K562 (cell line): ENCODE data around the gene NECTIN2. TPM values are rescaled to one million over a fixed set of nuclear protein-coding genes. Genes with fewer than 3 reads are reported as not detected.
"Not testable (repeated sequence)": the region's sequence is repeated elsewhere in the genome, so short reads cannot be mapped to it uniquely, and the experiment has no call there.

Experiments
- ATAC-seq: fragments of 200-7000 bp; cut with Tn5 transposase; 3 replicates; pipeline ENCODE4 v1.9.1; 2020; ENCODE audit warnings: moderate library complexity
- BruUV-seq: library from RNA; stranded (reverse); fragments of 400-500 nt; replicated peaks from 2 replicates; lab custom pipeline; 2021; lab: Mats Ljungman, UMichigan
- CTCF ChIA-PET: fragments of 300-600 bp; formaldehyde crosslinking; extraction: SDS; loops from one replicate; lab custom pipeline; 2021; ENCODE audit warnings: low intra/inter-chr PET ratio; lab: Yijun Ruan, JAX
- POLR2A ChIA-PET: fragments of 300-600, 350-650 bp; sonication (Branson Sonifier 250); formaldehyde crosslinking; extraction: SDS; loops from one replicate; lab custom pipeline; 2021; ENCODE audit warnings: antibody characterized with exemption, inconsistent platforms; lab: Yijun Ruan, JAX
- DNase-seq, 4 experiments: peaks; one replicate each; pipeline versions ENCODE4 v3.0.0 to v3.0.0-alpha.2; 2011 to 2018; ENCODE audit warnings: low spot score in 3 of 4, mixed read lengths in 3 of 4; ENCODE audit errors: extremely low read depth in 1 of 4
- FAIRE-seq: peaks from 2 replicates; lab custom pipeline; 2011; peaks lifted over from hg19 to GRCh38; lab: Jason Lieb, UNC
- H2AFZ ChIP-seq: 2 replicates; pipeline ENCODE4 v1.6.0; 2011; ENCODE audit warnings: low read depth, low read length, control low read depth, inconsistent platforms
- H3K27ac ChIP-seq: fragments of 200-600 bp; 3 replicates; pipeline ENCODE4 v1.8.0; 2011; ENCODE audit warnings: low read depth, mild to moderate bottlenecking, control low read depth, inconsistent platforms, low read length, moderate library complexity, mixed read lengths; ENCODE audit errors: extremely low read depth
- H3K27me3 ChIP-seq, 2 experiments: fragments of 300-600 bp in 1 of 2; 2 replicates in 1 of 2; 3 replicates in 1 of 2; pipeline versions ENCODE4 v1.6.0 to v1.8.0; 2011; ENCODE audit warnings: inconsistent platforms in 2 of 2, low read length in 2 of 2, mild to moderate bottlenecking in 1 of 2, mixed read lengths in 1 of 2, moderate library complexity in 1 of 2; ENCODE audit not compliant: control insufficient read depth in 2 of 2, insufficient read depth in 2 of 2
- H3K36me3 ChIP-seq: fragments of 300-600 bp; 3 replicates; pipeline ENCODE4 v1.8.0; 2011; ENCODE audit warnings: mild to moderate bottlenecking, low read length, inconsistent platforms; ENCODE audit not compliant: control insufficient read depth, insufficient read depth
- H3K4me1 ChIP-seq, 2 experiments: fragments of 200-600 bp in 1 of 2; replicated peaks in 1 of 2; 2 replicates in 1 of 2; 3 replicates in 1 of 2; pipeline versions ENCODE4 v1.5.1 to v1.8.0; 2011; ENCODE audit warnings: inconsistent platforms in 2 of 2, low read length in 2 of 2, mild to moderate bottlenecking in 1 of 2, mixed read lengths in 1 of 2, moderate library complexity in 1 of 2; ENCODE audit not compliant: control insufficient read depth in 2 of 2, insufficient read depth in 2 of 2
- H3K4me2 ChIP-seq: 2 replicates; pipeline ENCODE4 v1.6.1; 2011; ENCODE audit warnings: low read length, control low read depth, inconsistent platforms, mixed read lengths; ENCODE audit not compliant: insufficient read depth
- H3K4me3 ChIP-seq: fragments of 200-600 bp; sonication (generic), shearing (Covaris generic); 2 replicates; pipeline ENCODE4 v1.5.1; 2016; ENCODE audit warnings: control low read depth, inconsistent platforms
- H3K79me2 ChIP-seq: fragments of 200-600 bp; 3 replicates; pipeline ENCODE4 v1.8.0; 2011; ENCODE audit warnings: low read length, inconsistent platforms; ENCODE audit not compliant: control insufficient read depth, insufficient read depth
- H3K9ac ChIP-seq, 2 experiments: 2 replicates each; pipeline versions ENCODE4 v1.6.0 to v1.6.1; 2011; ENCODE audit warnings: low read depth in 2 of 2, low read length in 2 of 2, control low read depth in 1 of 2, inconsistent platforms in 1 of 2, mild to moderate bottlenecking in 1 of 2, mixed read lengths in 1 of 2; ENCODE audit not compliant: insufficient read depth in 1 of 2
- H3K9me1 ChIP-seq: one replicate; pipeline ENCODE4 v1.6.0; 2011; ENCODE audit warnings: inconsistent platforms, mild to moderate bottlenecking, low read length, moderate library complexity; ENCODE audit not compliant: control insufficient read depth, insufficient read depth
- H3K9me3 ChIP-seq: replicated peaks from 2 replicates; pipeline ENCODE4 v1.5.1; 2011; ENCODE audit warnings: low read depth, low read length, inconsistent platforms; ENCODE audit not compliant: control insufficient read depth, insufficient read depth
- H4K20me1 ChIP-seq: replicated peaks from 2 replicates; pipeline ENCODE4 v1.6.1; 2011; ENCODE audit warnings: low read length, inconsistent platforms, mixed read lengths; ENCODE audit not compliant: control insufficient read depth, insufficient read depth
- DIDO1 ChIP-seq: fragments of 450-650 bp; IDR thresholded peaks from 2 replicates; pipeline ENCODE4 v1.6.1; 2016; ENCODE audit warnings: low read depth, missing biosample characterization, missing genetic modification characterization
- EHMT2 ChIP-seq: fragments of 450-650 bp; IDR thresholded peaks from 2 replicates; pipeline ENCODE4 v1.6.1; 2018; ENCODE audit warnings: antibody characterized with exemption
- MYBL2 ChIP-seq, 2 experiments: fragments of 450-650 bp in 1 of 2; sonication (generic) in 1 of 2; formaldehyde crosslinking in 1 of 2; IDR thresholded peaks; 2 replicates each; pipeline versions ENCODE4 v1.6.1 to v1.8.1; 2017 to 2022; ENCODE audit warnings: borderline replicate concordance in 1 of 2, inconsistent platforms in 1 of 2, low read depth in 1 of 2, mild to moderate bottlenecking in 1 of 2, missing genetic modification reagents in 1 of 2, moderate library complexity in 1 of 2
- SLC30A9 ChIP-seq: fragments of 250-450 bp; sonication (Bioruptor Pico); IDR thresholded peaks from 2 replicates; pipeline ENCODE4 v1.8.0; 2022; ENCODE audit warnings: mild to moderate bottlenecking, moderate library complexity
- ZNF655 ChIP-seq: fragments of 250-450 bp; sonication (Bioruptor Pico); IDR thresholded peaks from 2 replicates; pipeline ENCODE4 v1.5.0; 2021
- WGBS: fragments of 100-300 bp; shearing (Covaris generic); methylation state at CpG from one replicate; pipeline ENCODE4 v1.1.6; 2016; ENCODE audit warnings: low coverage, mixed read lengths; ENCODE audit not compliant: insufficient coverage; ENCODE audit errors: missing lambda C conversion rate; 5-methylcytosine and 5-hydroxymethylcytosine counted together
- in situ Hi-C: fragments of 300-500 bp; cut with MboI; formaldehyde crosslinking; loops from 4 replicates; pipeline ENCODE4 v1.15.0; 2018; ENCODE audit warnings: inconsistent platforms, mixed read lengths
- intact Hi-C: fragments of 100-400 bp; cut with micrococcal nuclease; formaldehyde crosslinking; loops from 2 replicates; pipeline ENCODE4 v1.14.2; 2022
- polyA plus RNA-seq, 8 experiments: library from polyadenylated mRNA; depleted of rRNA in 4 of 8; stranded (reverse) in 5 of 8; unstranded in 3 of 8; fragments of >200 nt; fragmentation: Nextera tagmentation in 2 of 8; fragmentation: Illumina TruSeq in 1 of 8; extraction: Ambion mirVana in 2 of 8; extraction: Trizol in 1 of 8; gene quantifications; 2 replicates each; pipeline versions ENCODE4 v1.2.1 to v1.2.3, GENCODE V29; 2011 to 2014; ENCODE audit warnings: inconsistent platforms in 1 of 8, missing spikeins in 1 of 8
- total RNA-seq, 7 experiments: library from RNA; depleted of rRNA in 6 of 7; stranded (reverse); fragments of >200 nt in 6 of 7; fragmentation: Illumina TruSeq in 2 of 7; extraction: Trizol in 2 of 7; gene quantifications; 2 replicates each; pipeline versions ENCODE4 v1.2.1 to v1.2.3, GENCODE V29; 2011 to 2021; ENCODE audit warnings: low replicate concordance in 1 of 7

Gene NECTIN2
- total and polyA plus RNA-seq, 9 of the 15 experiments (the other 6 are each of a cell fraction or from before 2014, with no cell fraction given) = 3.9 to 94.9 (median 34.9) TPM

GRCh38 chr19:44882063-44882462 is 36.0 kb downstream of the NECTIN2 start:
- BruUV-seq = no TSS peak

GRCh38 chr19:44882619-44883397 is 36.7 kb downstream of the NECTIN2 start:
- H3K27me3 ChIP-seq, BruUV-seq, H2AFZ ChIP-seq, in situ Hi-C loops, DNase-seq, H3K4me2 ChIP-seq, FAIRE-seq, H3K27ac ChIP-seq, H3K79me2 ChIP-seq, H3K9ac ChIP-seq, H3K9me1 ChIP-seq, CTCF ChIA-PET, intact Hi-C loops, H3K4me3 ChIP-seq, ATAC-seq, H4K20me1 ChIP-seq, H3K9me3 ChIP-seq: not testable (repeated sequence)
- WGBS = 84% methylated on average over 15 of the region's 19 CpGs
- POLR2A ChIA-PET = interaction anchor here (0.6 to 1.8 kb wide), 2 partner anchors 13 to 18 kb away, joined by 3 to 4 read pairs; no protein-coding TSS in a partner anchor
- H3K36me3 ChIP-seq = peaks cover 32% of the 10 kb centered on the region; the same call in 1 of the 3 replicates
- peaks cover 0 to 23% of the 10 kb centered on the region in 2 experiments; a peak in 2 of 5 replicates for H3K4me1 ChIP-seq

More at GRCh38 chr19:44882063-44882462, 36.0 kb downstream of the NECTIN2 start:
- Histone ChIP-seq H3K9ac (0 out of 4 replicates have a peak overlapping the region, but pooled peaks of 1 of the 2 experiments have one; percentile 23), H3K4me1 (peaks cover 0 to 23% of the 10 kb centered on the region in 2 experiments; a peak in 2 of 5 replicates), H4K20me1 (no peaks in the 10 kb centered on the region), H3K27ac (no peak overlapping the region), H3K4me2 (no peak overlapping the region), H3K4me3 (no peak overlapping the region), H3K27me3 (no peaks in the 10 kb centered on the region), H3K9me1 (no peaks in the 10 kb centered on the region), H3K9me3 (no peaks in the 10 kb centered on the region), H2AFZ (no peak overlapping the region), H3K79me2 (no peaks in the 10 kb centered on the region), H3K36me3 (peaks cover 34% of the 10 kb centered on the region; the same call in 1 of the 3 replicates)
- DNase-seq (no peak), ATAC-seq (no peak), FAIRE-seq (no peak)
- WGBS = 86% methylated on average over 11 of the region's 15 CpGs
- ChIA-PET CTCF (no interaction called here), POLR2A (interaction anchor here (1.8 kb wide), 1 partner anchor 13 kb away, joined by 4 read pairs; no protein-coding TSS in a partner anchor)
- intact Hi-C loops (no loop called here), in situ Hi-C loops (no loop called here)
- no peak for TF ChIP-seq ZNF655 (CRISPR knock-in tag)
- no peak for TF ChIP-seq EHMT2
- no peak for TF ChIP-seq SLC30A9 (CRISPR knock-in tag)
- TF ChIP-seq MYBL2 (IDR thresholded peaks at IDR 0.05; ENCODE audit: low read depth) = no peak
- TF ChIP-seq MYBL2 (CRISPR knock-in tag; IDR thresholded peaks at IDR 0.05; ENCODE audit: borderline replicate concordance) = no peak
- no peak for TF ChIP-seq DIDO1 (tag)
- TF ChIP-seq, all 486 proteins: peak for 0
